Upper lobe of right lung (tissue), 1 donor: ENCODE data around the gene CFAP20DC. TPM values are rescaled to one million over a fixed set of nuclear protein-coding genes. Genes with fewer than 3 reads are reported as not detected.
"Not testable (repeated sequence)": the region's sequence is repeated elsewhere in the genome, so short reads cannot be mapped to it uniquely, and the experiment has no call there.

ENCODE experiments used
- ATAC-seq: fragments of 200-7000 bp; cut with Tn5 transposase; one replicate; pipeline ENCODE4 v1.9.1; 2020; ENCODE audit warnings: mild to moderate bottlenecking, moderate library complexity
- DNase-seq: peaks from one replicate; pipeline ENCODE4 v3.0.0-alpha.2; 2020
- H3K27ac ChIP-seq: fragments of 200-600 bp; one replicate; pipeline ENCODE4 v1.8.0; 2022
- H3K27me3 ChIP-seq: fragments of 200-600 bp; one replicate; pipeline ENCODE4 v1.8.0; 2022; ENCODE audit warnings: mild to moderate bottlenecking
- H3K36me3 ChIP-seq: fragments of 200-600 bp; one replicate; pipeline ENCODE4 v1.8.0; 2022
- H3K4me1 ChIP-seq: fragments of 200-600 bp; one replicate; pipeline ENCODE4 v1.8.0; 2022
- H3K4me3 ChIP-seq: fragments of 200-600 bp; one replicate; pipeline ENCODE4 v1.8.0; 2022; ENCODE audit warnings: mild to moderate bottlenecking
- H3K9me3 ChIP-seq: fragments of 200-600 bp; one replicate; pipeline ENCODE4 v1.8.0; 2022
- intact Hi-C: fragments of 100-400 bp; cut with DNase I; formaldehyde crosslinking; loops from one replicate; pipeline ENCODE4 v1.11.0; 2022
- total RNA-seq: library from RNA; stranded (reverse); fragmentation: NEBNext Ultra II Directional; extraction: Animal tissue kit (Norgen Biotek cat#: 25700); gene quantifications from one replicate; pipeline ENCODE4 v1.2.1, GENCODE V29; 2021
- TF ChIP-seq, protein P1 (sequence below): fragments of 200-600 bp; IDR thresholded peaks from one replicate; pipeline ENCODE4 v1.8.0; 2022; ENCODE audit warnings: antibody characterized with exemption
- donor health status: DM: no; HTN: yes; CAD: no; lungs with severe emphysema.

Gene CFAP20DC
- total RNA-seq, 1 donor from 2014 or later, result not detected

DNA sequence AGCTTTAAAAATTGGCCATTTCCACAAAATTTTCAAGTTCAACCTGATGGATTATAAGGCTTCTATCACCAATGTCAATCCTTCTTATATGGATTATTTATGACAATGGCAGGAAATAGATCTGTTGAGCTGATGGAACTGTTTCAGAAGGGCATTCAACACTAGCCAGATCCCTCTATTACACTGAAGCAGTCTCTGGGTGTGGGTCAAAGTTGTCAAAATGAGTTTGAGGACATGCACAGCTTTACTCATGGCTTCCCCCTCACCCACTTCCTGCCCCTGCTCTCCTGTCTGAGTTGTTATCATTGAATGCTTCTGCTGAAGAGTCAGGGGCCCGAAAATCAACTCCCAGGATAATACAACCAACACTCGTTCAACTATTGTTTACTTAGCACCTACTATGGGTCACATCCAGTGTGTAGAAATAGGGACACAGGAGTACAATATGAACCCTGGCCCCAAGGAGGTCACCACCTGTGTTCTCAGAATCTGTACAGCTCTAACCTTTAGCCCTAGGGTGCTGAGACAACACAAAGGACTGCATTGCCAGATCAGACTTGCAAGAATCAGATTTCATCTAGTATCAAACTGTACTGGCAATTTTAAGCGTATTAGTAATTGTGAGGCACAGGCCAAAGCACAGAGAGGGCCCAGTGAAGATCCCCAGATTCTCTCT is 341.6 kb downstream of the CFAP20DC start:
- Histone ChIP-seq H3K36me3 (no peaks in the 10 kb centered on the region), H3K4me3 (no peak overlapping the region), H3K27me3 (no peaks in the 10 kb centered on the region), H3K4me1 (no peaks in the 10 kb centered on the region), H3K27ac (no peak overlapping the region), H3K9me3 (no peaks in the 10 kb centered on the region)
- intact Hi-C loops, result no loop called here
- no peak for DNase-seq
- TF ChIP-seq, protein P1, sequence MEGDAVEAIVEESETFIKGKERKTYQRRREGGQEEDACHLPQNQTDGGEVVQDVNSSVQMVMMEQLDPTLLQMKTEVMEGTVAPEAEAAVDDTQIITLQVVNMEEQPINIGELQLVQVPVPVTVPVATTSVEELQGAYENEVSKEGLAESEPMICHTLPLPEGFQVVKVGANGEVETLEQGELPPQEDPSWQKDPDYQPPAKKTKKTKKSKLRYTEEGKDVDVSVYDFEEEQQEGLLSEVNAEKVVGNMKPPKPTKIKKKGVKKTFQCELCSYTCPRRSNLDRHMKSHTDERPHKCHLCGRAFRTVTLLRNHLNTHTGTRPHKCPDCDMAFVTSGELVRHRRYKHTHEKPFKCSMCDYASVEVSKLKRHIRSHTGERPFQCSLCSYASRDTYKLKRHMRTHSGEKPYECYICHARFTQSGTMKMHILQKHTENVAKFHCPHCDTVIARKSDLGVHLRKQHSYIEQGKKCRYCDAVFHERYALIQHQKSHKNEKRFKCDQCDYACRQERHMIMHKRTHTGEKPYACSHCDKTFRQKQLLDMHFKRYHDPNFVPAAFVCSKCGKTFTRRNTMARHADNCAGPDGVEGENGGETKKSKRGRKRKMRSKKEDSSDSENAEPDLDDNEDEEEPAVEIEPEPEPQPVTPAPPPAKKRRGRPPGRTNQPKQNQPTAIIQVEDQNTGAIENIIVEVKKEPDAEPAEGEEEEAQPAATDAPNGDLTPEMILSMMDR, result no peak
- ATAC-seq, result no peak

DNA sequence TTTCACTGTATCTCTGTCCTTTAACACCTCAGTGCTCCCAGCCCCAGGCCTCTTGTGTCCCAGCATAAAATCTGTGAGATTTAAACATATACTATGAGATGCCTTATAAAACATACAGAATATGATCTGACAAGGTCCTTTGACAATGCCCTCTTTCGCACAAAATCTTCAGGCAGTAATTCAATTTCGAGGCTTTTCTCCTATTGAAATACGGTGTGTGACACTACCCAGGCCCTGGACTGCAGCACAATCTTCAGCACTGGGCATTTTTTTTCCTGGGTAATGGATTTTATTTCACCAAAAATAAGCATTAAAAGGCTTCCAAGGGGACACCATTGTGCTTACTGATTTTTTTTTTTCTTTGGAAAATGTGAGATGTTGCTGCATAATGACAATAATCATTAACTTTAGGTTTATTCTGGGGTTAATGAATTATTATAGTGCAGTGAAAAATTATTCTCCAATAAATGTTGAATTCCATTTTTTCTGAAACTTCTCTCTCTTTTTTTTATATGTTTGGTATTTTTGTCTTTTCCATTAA is 342.4 kb downstream of the CFAP20DC start:
- no peak overlapping the region for H3K4me3 ChIP-seq
- no peak overlapping the region for H3K27ac ChIP-seq
- H3K27me3 ChIP-seq, result no peaks in the 10 kb centered on the region
- H3K9me3 ChIP-seq, result no peaks in the 10 kb centered on the region
- no peak for DNase-seq
- H3K4me1 ChIP-seq, result no peaks in the 10 kb centered on the region
- H3K36me3 ChIP-seq, result no peaks in the 10 kb centered on the region
- TF ChIP-seq, protein P1, result no peak
- no peak for ATAC-seq
- intact Hi-C loops, result no loop called here

DNA sequence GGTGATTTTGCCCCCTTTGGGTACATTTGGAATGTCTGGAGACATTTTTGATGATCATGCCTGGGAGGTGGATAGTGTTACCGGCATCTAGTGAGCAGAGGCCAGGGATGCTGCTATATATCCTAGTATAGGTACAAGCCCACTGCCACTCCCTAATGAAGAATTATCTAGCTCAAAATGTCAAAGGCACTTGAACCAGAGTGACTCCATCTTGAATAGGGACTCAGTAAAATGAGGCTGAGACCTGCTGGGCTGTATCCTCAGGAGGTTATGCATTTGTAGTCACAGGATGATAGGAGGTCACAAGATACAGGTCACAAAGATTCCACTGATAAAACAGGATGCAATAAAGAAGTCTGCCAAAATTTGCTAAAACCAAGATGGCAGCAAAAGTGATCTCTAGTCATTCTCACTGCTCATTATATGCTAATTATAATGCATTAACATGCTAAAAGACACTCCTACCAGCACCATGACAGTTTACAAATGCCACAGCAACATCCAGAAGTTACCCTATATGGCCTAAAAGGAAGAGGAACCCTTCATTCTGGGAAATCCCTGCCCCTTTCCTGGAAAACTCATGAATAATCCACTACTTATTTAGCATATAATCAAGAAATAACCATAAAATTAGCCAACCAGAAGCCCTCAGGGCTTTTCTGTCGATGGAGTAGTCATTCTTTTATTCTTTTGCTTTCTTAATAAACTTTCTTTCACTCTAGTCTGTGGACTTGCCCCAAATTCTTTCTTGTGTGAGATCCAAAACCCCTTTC is 343.2 kb downstream of the CFAP20DC start:
- ATAC-seq (no peak), DNase-seq (no peak)
- TF ChIP-seq, protein P1, result no peak
- Histone ChIP-seq H3K27ac (no peak overlapping the region), H3K36me3 (no peaks in the 10 kb centered on the region), H3K4me3 (no peak overlapping the region), H3K27me3 (no peaks in the 10 kb centered on the region), H3K9me3 (no peaks in the 10 kb centered on the region), H3K4me1 (peaks cover under 1% of the 10 kb centered on the region)
- intact Hi-C loops, result no loop called here

DNA sequence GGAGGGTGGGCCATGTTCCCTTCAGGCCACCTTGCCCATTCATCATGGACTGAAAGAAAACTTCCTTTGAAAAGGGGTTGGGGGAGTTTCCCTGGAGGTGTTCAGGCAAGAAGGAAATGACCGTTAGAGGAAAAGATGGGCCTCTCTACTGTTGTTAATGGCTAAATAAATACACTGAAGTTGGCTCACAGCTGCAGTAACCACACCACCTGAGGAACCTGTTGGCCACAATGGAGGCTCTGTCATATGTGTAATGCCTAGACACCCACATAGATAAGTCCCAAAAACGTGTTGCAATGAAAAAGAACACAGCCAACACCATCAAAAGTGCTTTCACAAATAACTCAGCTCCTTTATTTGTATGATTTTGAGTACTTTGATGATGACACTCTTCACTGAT is 345.1 kb downstream of the CFAP20DC start:
- Histone ChIP-seq H3K4me1 (peaks cover 4% of the 10 kb centered on the region), H3K9me3 (no peaks in the 10 kb centered on the region), H3K27ac (no peak overlapping the region), H3K36me3 (no peaks in the 10 kb centered on the region), H3K4me3 (no peak overlapping the region), H3K27me3 (no peaks in the 10 kb centered on the region)
- DNase-seq (no peak), ATAC-seq (no peak)
- TF ChIP-seq, protein P1, result no peak
- intact Hi-C loops, result no loop called here

DNA sequence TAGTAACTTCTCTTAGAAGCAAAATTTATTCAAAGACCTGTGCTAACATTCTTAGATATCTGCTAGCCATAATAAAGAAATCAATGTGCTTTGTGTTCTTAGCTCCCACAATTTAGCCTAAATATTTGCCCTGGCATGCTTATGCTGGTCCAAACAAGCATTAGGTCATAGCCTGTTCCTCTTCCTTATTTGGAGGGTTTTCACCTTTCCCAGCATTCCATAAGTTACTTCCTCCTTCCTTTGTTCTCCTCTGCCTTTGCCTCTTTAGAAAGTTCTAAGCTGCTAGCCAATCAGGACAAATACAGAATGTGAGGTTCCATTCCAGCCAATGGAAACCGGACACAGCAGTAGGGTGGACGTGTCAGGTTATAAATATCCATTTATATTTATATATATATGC is 345.5 kb downstream of the CFAP20DC start:
- intact Hi-C loops, ATAC-seq, H3K27me3 ChIP-seq, H3K4me1 ChIP-seq, H3K36me3 ChIP-seq, H3K9me3 ChIP-seq, H3K4me3 ChIP-seq, H3K27ac ChIP-seq, DNase-seq: not testable (repeated sequence)

DNA sequence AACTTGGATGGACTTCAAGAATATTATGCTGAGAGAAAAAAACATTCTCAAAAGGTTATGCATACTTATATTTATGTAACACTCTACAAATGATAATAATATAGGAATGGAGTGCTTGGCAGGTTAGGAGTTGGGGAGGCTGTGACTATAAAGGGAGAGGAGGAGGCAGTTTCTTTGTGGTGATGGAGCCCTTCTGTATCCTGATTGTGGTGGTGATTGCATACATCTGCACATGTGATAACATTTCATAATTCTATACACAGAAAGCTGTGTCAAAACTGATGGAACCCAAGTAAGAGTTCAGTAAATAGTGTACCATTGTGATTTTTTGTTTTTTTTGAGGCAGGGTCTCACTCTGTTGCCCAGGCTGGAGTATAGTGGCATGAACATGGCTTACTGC is 351.6 kb downstream of the CFAP20DC start:
- ATAC-seq (no peak), DNase-seq (no peak)
- no peaks in the 10 kb centered on the region for H3K9me3 ChIP-seq
- TF ChIP-seq, protein P1, result no peak
- H3K4me3 ChIP-seq, result no peak overlapping the region
- peaks cover 4% of the 10 kb centered on the region for H3K4me1 ChIP-seq
- H3K36me3 ChIP-seq, result no peaks in the 10 kb centered on the region
- no peaks in the 10 kb centered on the region for H3K27me3 ChIP-seq
- intact Hi-C loops, result no loop called here
- no peak overlapping the region for H3K27ac ChIP-seq
